Measurements from ENCODE around the gene BPIFA1. TPM values are rescaled to one million over a fixed set of nuclear protein-coding genes. Genes with fewer than 3 reads are reported as not detected.

The BPIFA1 gene
- total RNA-seq, 1 donor from 2014 or later = 28.4 TPM

DNA sequence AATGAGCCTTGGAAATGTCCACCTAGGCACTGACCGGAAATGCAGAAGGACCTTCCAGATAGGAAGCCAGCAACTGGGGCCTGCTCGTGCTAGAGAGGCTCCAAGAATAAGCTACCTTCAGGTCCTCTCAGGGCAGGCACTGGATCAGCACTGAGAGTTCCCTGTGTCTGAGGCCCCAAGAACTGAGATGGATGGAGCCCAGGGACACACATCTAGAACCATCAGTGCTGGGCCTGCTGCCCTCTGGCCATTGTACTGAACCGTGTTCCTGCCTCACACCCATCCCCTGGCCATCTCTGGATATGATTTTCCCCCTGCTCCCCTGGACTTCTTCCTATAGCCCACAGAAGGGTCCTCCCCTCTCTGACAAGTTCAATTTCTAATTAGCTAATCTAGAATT, 10.3 kb downstream of the BPIFA1 start:
- H3K36me3 ChIP-seq = no peaks in the 10 kb centered on the region
- H3K4me3 ChIP-seq = no peak overlapping the region
- ATAC-seq (no peak), DNase-seq (no peak)
- no peaks in the 10 kb centered on the region for H3K4me1 ChIP-seq
- no peaks in the 10 kb centered on the region for H3K9me3 ChIP-seq
- TF ChIP-seq, protein P1, sequence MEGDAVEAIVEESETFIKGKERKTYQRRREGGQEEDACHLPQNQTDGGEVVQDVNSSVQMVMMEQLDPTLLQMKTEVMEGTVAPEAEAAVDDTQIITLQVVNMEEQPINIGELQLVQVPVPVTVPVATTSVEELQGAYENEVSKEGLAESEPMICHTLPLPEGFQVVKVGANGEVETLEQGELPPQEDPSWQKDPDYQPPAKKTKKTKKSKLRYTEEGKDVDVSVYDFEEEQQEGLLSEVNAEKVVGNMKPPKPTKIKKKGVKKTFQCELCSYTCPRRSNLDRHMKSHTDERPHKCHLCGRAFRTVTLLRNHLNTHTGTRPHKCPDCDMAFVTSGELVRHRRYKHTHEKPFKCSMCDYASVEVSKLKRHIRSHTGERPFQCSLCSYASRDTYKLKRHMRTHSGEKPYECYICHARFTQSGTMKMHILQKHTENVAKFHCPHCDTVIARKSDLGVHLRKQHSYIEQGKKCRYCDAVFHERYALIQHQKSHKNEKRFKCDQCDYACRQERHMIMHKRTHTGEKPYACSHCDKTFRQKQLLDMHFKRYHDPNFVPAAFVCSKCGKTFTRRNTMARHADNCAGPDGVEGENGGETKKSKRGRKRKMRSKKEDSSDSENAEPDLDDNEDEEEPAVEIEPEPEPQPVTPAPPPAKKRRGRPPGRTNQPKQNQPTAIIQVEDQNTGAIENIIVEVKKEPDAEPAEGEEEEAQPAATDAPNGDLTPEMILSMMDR (IDR thresholded peaks at IDR 0.05) = no peak
- no peaks in the 10 kb centered on the region for H3K27me3 ChIP-seq (ENCODE audit: low read depth)
- intact Hi-C loops (cut with DNase I) = no loop called here
- H3K27ac ChIP-seq = no peak overlapping the region

DNA sequence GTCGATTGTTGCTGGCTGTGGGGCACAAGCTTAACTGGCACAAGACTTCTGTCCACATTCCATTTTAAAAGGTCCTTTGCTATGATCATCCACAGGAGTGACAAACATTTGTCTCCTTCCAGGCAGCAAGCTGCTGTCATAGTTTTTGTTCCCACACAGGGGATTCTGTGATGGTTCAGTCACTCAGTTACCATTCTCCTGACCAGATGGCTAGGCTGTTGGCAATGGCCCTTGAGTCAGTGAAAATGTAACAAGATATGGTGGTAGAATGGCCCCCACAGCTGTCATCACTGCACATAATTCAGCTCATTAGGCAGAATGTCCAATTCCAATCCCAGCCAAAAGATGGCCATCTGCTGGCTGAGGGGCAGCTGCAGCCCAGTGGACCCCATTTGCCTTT, 13.7 kb downstream of the BPIFA1 start:
- intact Hi-C loops (cut with DNase I) = no loop called here
- Histone ChIP-seq H3K27ac (no peak overlapping the region), H3K4me1 (no peaks in the 10 kb centered on the region), H3K9me3 (no peaks in the 10 kb centered on the region), H3K36me3 (no peaks in the 10 kb centered on the region), H3K4me3 (no peak overlapping the region), H3K27me3 (ENCODE audit: low read depth) (no peaks in the 10 kb centered on the region)
- ATAC-seq (no peak), DNase-seq (no peak)
- TF ChIP-seq, protein P1 (IDR thresholded peaks at IDR 0.05) = no peak

DNA sequence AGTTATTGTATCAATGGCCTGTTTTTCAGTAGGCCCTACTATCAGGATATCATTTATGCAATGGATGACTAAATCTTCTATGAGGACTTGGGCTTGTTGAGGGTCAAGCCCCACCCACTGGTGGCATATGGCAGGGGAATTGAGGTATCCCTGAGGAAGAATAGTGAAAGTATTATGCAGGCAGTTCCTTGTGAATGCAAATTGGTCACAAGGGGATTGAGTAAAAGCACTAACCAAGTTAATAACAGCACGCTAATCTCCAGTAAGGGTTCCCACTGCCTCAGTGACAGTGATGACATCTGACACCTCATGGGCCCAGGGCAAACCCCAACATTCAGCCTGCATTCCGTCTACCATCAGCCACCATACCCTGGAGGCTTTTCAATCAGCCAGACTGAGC, 14.9 kb downstream of the BPIFA1 start:
- ATAC-seq = no peak
- H3K27ac ChIP-seq = no peak overlapping the region
- DNase-seq = no peak
- TF ChIP-seq, protein P1 (IDR thresholded peaks at IDR 0.05) = no peak
- no peaks in the 10 kb centered on the region for H3K4me1 ChIP-seq
- intact Hi-C loops (cut with DNase I) = no loop called here
- H3K4me3 ChIP-seq = no peak overlapping the region
- no peaks in the 10 kb centered on the region for H3K27me3 ChIP-seq (ENCODE audit: low read depth)
- no peaks in the 10 kb centered on the region for H3K9me3 ChIP-seq
- H3K36me3 ChIP-seq = no peaks in the 10 kb centered on the region

DNA sequence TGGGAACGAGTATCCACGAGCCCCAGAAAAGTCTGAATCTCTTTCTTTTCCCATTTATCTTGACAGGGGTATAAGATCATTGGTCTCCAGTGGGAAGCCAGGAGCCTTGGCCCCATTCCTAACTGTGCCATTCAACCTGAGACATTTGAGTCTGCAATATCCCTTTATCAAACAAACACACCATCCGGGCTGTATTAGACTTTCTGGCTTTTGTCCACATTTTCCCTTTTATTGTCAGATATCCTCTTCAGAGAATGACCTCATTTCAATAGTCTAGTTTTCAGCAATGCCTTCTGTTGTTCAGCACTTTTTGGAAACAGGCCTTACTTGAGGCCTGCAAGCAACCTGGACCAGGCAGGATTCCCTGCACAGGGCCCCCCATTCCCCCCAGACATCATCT, 15.7 kb downstream of the BPIFA1 start:
- no peak for ATAC-seq
- intact Hi-C loops (cut with DNase I) = no loop called here
- DNase-seq = no peak
- H3K36me3 ChIP-seq = no peaks in the 10 kb centered on the region
- H3K9me3 ChIP-seq = no peaks in the 10 kb centered on the region
- no peak overlapping the region for H3K27ac ChIP-seq
- H3K4me3 ChIP-seq = no peak overlapping the region
- TF ChIP-seq, protein P1 (IDR thresholded peaks at IDR 0.05) = no peak
- H3K4me1 ChIP-seq = no peaks in the 10 kb centered on the region
- H3K27me3 ChIP-seq (ENCODE audit: low read depth) = no peaks in the 10 kb centered on the region

DNA sequence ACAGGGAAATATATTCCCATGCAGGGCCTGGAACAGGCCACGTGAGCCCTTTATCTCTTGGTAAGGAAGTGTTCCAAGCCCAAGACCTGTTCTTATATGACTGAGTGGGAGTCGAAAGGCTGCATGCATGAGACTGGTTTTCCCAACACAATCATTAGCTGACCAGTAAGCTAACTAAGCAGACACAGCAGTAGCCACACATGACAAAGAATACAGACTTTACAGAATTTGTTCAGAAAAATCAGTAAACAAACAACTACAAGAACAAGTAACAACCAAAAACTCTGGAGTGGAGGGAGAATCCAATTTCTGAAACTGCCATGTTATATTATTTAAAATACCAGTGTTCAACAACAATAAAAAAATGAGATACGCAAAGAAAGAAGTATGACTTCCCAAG, 16.7 kb downstream of the BPIFA1 start:
- Histone ChIP-seq H3K27me3 (ENCODE audit: low read depth) (no peaks in the 10 kb centered on the region), H3K27ac (no peak overlapping the region), H3K4me3 (no peak overlapping the region), H3K9me3 (no peaks in the 10 kb centered on the region), H3K36me3 (no peaks in the 10 kb centered on the region), H3K4me1 (no peaks in the 10 kb centered on the region)
- TF ChIP-seq, protein P1 (IDR thresholded peaks at IDR 0.05) = no peak
- intact Hi-C loops (cut with DNase I) = no loop called here
- DNase-seq (no peak), ATAC-seq (no peak)

DNA sequence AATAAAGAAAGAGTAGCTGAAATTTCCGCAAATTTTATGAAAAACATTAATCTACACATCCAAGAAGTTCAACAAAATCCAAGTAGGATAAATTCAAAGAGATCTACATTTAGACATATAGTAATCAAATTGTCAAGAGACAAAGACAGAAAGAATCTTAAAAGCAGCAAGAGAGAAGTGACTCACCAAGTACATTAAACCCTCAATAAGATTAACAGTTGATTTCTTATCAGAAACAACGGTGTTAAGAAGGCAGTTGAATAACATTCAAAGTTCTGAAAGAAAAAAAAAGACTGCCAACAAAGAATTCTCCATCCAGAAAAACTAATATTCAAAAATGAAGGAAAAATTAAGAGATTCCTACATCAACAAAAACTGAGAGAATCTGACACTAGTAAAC, 19.2 kb downstream of the BPIFA1 start:
- H3K9me3 ChIP-seq = no peaks in the 10 kb centered on the region
- DNase-seq (no peak), ATAC-seq (no peak)
- H3K27ac ChIP-seq = no peak overlapping the region
- intact Hi-C loops (cut with DNase I) = no loop called here
- H3K4me1 ChIP-seq = no peaks in the 10 kb centered on the region
- H3K36me3 ChIP-seq = no peaks in the 10 kb centered on the region
- no peak overlapping the region for H3K4me3 ChIP-seq
- TF ChIP-seq, protein P1 (IDR thresholded peaks at IDR 0.05) = no peak
- no peaks in the 10 kb centered on the region for H3K27me3 ChIP-seq (ENCODE audit: low read depth)
